ENCODE data around the gene RXFP4. TPM values are rescaled to one million over a fixed set of nuclear protein-coding genes. Genes with fewer than 3 reads are reported as not detected.

RXFP4 gene
- polyA plus RNA-seq, 1 donor (not counting 4 experiments of a cell fraction or from before 2014, with no cell fraction given) = not detected

DNA sequence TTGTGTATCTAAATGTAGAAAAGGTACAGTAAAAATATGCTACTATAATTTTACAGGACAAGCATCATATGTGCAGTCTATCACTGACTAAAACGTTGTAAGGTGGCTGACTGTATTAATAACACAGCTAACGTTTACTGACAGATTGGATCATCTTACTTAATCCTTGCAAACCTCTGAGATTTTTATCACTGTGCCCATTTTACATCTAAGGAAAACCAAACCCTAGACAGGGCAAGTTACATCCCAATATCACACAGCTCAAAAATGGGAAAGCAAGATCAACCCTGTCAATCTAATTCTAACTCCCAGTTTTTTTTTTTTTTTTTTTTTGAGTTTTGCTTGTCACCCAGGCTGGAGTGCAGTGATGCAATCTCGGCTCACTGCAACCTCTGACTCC lies 22.8 kb upstream of the RXFP4 start:
- H3K27ac ChIP-seq (ENCODE audit: control insufficient read depth, insufficient read depth, low read length) = no peak overlapping the region
- no peak for FAIRE-seq
- no peak for DNase-seq (ENCODE audit: low read depth, low spot score)
- H3K27me3 ChIP-seq (ENCODE audit: control insufficient read depth, extremely low read depth, insufficient read depth, low read length) = no peaks in the 10 kb centered on the region
- H3K9me3 ChIP-seq (ENCODE audit: control insufficient read depth, low read depth, low read length) = no peaks in the 10 kb centered on the region
- no peak overlapping the region for H3K9ac ChIP-seq (ENCODE audit: control insufficient read depth, extremely low read depth, insufficient read depth, low read length)
- H4K20me1 ChIP-seq (ENCODE audit: control insufficient read depth, extremely low read depth, insufficient read depth, low read length) = no peaks in the 10 kb centered on the region
- no peak overlapping the region for H2AFZ ChIP-seq (ENCODE audit: control insufficient read depth, low read length)
- H3K36me3 ChIP-seq (ENCODE audit: control insufficient read depth in 2 of 2, extremely low read depth in 1 of 2, insufficient read depth in 2 of 2, low read length in 2 of 2) = peaks cover 35 to 49% of the 10 kb centered on the region in 2 experiments
- H3K9me1 ChIP-seq (ENCODE audit: control insufficient read depth, extremely low read depth, insufficient read depth, low read length) = no peaks in the 10 kb centered on the region
- H3K79me2 ChIP-seq (ENCODE audit: control insufficient read depth, insufficient read depth, low read length) = peaks cover 16% of the 10 kb centered on the region
- no peaks in the 10 kb centered on the region for H3K4me1 ChIP-seq (ENCODE audit: control insufficient read depth, extremely low read depth, insufficient read depth, low read length)
- no peak for TF ChIP-seq EZH2 (IDR thresholded peaks at IDR 0.05; ENCODE audit: low read length)
- no peak for TF ChIP-seq CTCF (optimal IDR thresholded peaks at IDR 0.05 in 1 of 3, IDR thresholded peaks at IDR 0.05 in 1 of 3, conservative IDR thresholded peaks at IDR 0.05 in 1 of 3; ENCODE audit: extremely low read depth in 1 of 3, insufficient read depth in 2 of 3, low read length in 3 of 3)
- no peak overlapping the region for H3K4me2 ChIP-seq (ENCODE audit: control insufficient read depth, extremely low read depth, insufficient read depth, low read depth, low read length)
- H3K4me3 ChIP-seq (ENCODE audit: control insufficient read depth in 2 of 3, extremely low read depth in 1 of 3, insufficient read depth in 2 of 3, low read depth in 1 of 3, low read length in 3 of 3) = no peak overlapping the region
- dilution Hi-C loops (cut with MboI; ENCODE audit: extremely low pct_ligation_motif_present, low sequenced_read_pairs) = no loop called here

- H3K4me2 ChIP-seq (ENCODE audit: control insufficient read depth, extremely low read depth, insufficient read depth, low read depth, low read length) = no peak overlapping the region
- dilution Hi-C loops (cut with MboI; ENCODE audit: extremely low pct_ligation_motif_present, low sequenced_read_pairs) = no loop called here
- no peak overlapping the region for H3K4me3 ChIP-seq (ENCODE audit: control insufficient read depth in 2 of 3, extremely low read depth in 1 of 3, insufficient read depth in 2 of 3, low read depth in 1 of 3, low read length in 3 of 3)
- peaks cover 32 to 42% of the 10 kb centered on the region in 2 experiments for H3K36me3 ChIP-seq (ENCODE audit: control insufficient read depth in 2 of 2, extremely low read depth in 1 of 2, insufficient read depth in 2 of 2, low read length in 2 of 2)
- TF ChIP-seq CTCF (optimal IDR thresholded peaks at IDR 0.05 in 1 of 3, IDR thresholded peaks at IDR 0.05 in 1 of 3, conservative IDR thresholded peaks at IDR 0.05 in 1 of 3; ENCODE audit: extremely low read depth in 1 of 3, insufficient read depth in 2 of 3, low read length in 3 of 3) = no peak
- no peak for TF ChIP-seq EZH2 (IDR thresholded peaks at IDR 0.05; ENCODE audit: low read length)
- no peaks in the 10 kb centered on the region for H4K20me1 ChIP-seq (ENCODE audit: control insufficient read depth, extremely low read depth, insufficient read depth, low read length)
- H3K27ac ChIP-seq (ENCODE audit: control insufficient read depth, insufficient read depth, low read length) = no peak overlapping the region
- no peak overlapping the region for H3K9ac ChIP-seq (ENCODE audit: control insufficient read depth, extremely low read depth, insufficient read depth, low read length)
- H3K27me3 ChIP-seq (ENCODE audit: control insufficient read depth, extremely low read depth, insufficient read depth, low read length) = no peaks in the 10 kb centered on the region
- no peaks in the 10 kb centered on the region for H3K9me1 ChIP-seq (ENCODE audit: control insufficient read depth, extremely low read depth, insufficient read depth, low read length)
- H2AFZ ChIP-seq (ENCODE audit: control insufficient read depth, low read length) = no peak overlapping the region
- DNase-seq (ENCODE audit: low read depth, low spot score) (no peak), FAIRE-seq (no peak)
- no peaks in the 10 kb centered on the region for H3K4me1 ChIP-seq (ENCODE audit: control insufficient read depth, extremely low read depth, insufficient read depth, low read length)
- peaks cover 17% of the 10 kb centered on the region for H3K79me2 ChIP-seq (ENCODE audit: control insufficient read depth, insufficient read depth, low read length)
- H3K9me3 ChIP-seq (ENCODE audit: control insufficient read depth, low read depth, low read length) = no peaks in the 10 kb centered on the region
These were observed 21.6 kb upstream of the RXFP4 start for GRCh38 chr1:155919801-155920200.

All from keratinocyte (primary cell).